IMR-90 (cell line): ENCODE measurements around the gene GIMAP5. TPM values are rescaled to one million over a fixed set of nuclear protein-coding genes. Genes with fewer than 3 reads are reported as not detected.

Experiments used
- ATAC-seq: fragments of 200-7000 bp; cut with Tn5 transposase; 2 replicates; pipeline ENCODE4 v1.9.1; 2020; ENCODE audit warnings: low read depth, mild to moderate bottlenecking, moderate library complexity
- BruUV-seq: library from RNA; stranded (reverse); fragments of 400-500 nt; replicated peaks from 2 replicates; lab custom pipeline; 2021; lab: Mats Ljungman, UMichigan
- CTCF ChIA-PET: fragments of 300-600 bp; formaldehyde crosslinking; extraction: SDS; loops from one replicate; lab custom pipeline; 2021; ENCODE audit warnings: antibody characterized with exemption; lab: Yijun Ruan, JAX
- POLR2A ChIA-PET: fragments of 300-600 bp; sonication (Branson Sonifier 250); formaldehyde crosslinking; loops from one replicate; lab custom pipeline; 2022; ENCODE audit warnings: antibody characterized with exemption; ENCODE audit not compliant: unreplicated experiment; lab: Charles Lee
- DNase-seq: peaks from one replicate; pipeline ENCODE4 v3.0.0; 2013
- H2AFZ ChIP-seq: replicated peaks from 2 replicates; pipeline ENCODE3; 2013; ENCODE audit warnings: low read length, mild to moderate bottlenecking; ENCODE audit not compliant: poor library complexity
- H2AK5ac ChIP-seq: 2 replicates; pipeline ENCODE4 v1.6.1; 2013; ENCODE audit warnings: low read depth, low read length, inconsistent platforms
- H2AK9ac ChIP-seq: replicated peaks from 2 replicates; pipeline ENCODE3; 2013; ENCODE audit warnings: mild to moderate bottlenecking, low read depth, low read length, moderate library complexity; ENCODE audit not compliant: poor library complexity
- H2BK120ac ChIP-seq: 2 replicates; pipeline ENCODE4 v1.6.1; 2013; ENCODE audit warnings: low read depth, low read length, inconsistent platforms
- H2BK15ac ChIP-seq: 3 replicates; pipeline ENCODE4 v1.6.1; 2013; ENCODE audit warnings: low read depth, low read length, inconsistent platforms
- H2BK20ac ChIP-seq: 2 replicates; pipeline ENCODE4 v1.6.1; 2013; ENCODE audit warnings: low read depth, mild to moderate bottlenecking, inconsistent platforms, low read length, moderate library complexity
- H2BK5ac ChIP-seq: 2 replicates; pipeline ENCODE4 v1.6.1; 2013; ENCODE audit warnings: mild to moderate bottlenecking, low read depth, low read length, inconsistent platforms; ENCODE audit not compliant: poor library complexity, severe bottlenecking
- H3K14ac ChIP-seq: replicated peaks from 2 replicates; pipeline ENCODE4 v1.6.1; 2013; ENCODE audit warnings: low read depth, low read length, inconsistent platforms
- H3K18ac ChIP-seq: 2 replicates; pipeline ENCODE4 v1.6.1; 2013; ENCODE audit warnings: low read depth, low read length, control low read depth
- H3K23ac ChIP-seq: 2 replicates; pipeline ENCODE4 v1.6.1; 2013; ENCODE audit warnings: low read depth, low read length, inconsistent platforms
- H3K27ac ChIP-seq: 2 replicates; pipeline ENCODE4 v1.5.1; 2013; ENCODE audit warnings: mild to moderate bottlenecking, control low read depth, low read length; ENCODE audit not compliant: insufficient read depth
- H3K27me3 ChIP-seq: 2 replicates; pipeline ENCODE4 v1.6.1; 2013; ENCODE audit warnings: low read length; ENCODE audit not compliant: control insufficient read depth, insufficient read depth
- H3K36me3 ChIP-seq: 2 replicates; pipeline ENCODE4 v1.6.1; 2013; ENCODE audit warnings: low read length, mixed read lengths; ENCODE audit not compliant: control insufficient read depth, insufficient read depth
- H3K4ac ChIP-seq: 2 replicates; pipeline ENCODE4 v1.6.1; 2013; ENCODE audit warnings: low read depth, low read length, inconsistent platforms
- H3K4me1 ChIP-seq: 2 replicates; pipeline ENCODE4 v1.6.1; 2013; ENCODE audit warnings: low read length, mixed read lengths; ENCODE audit not compliant: control insufficient read depth, insufficient read depth
- H3K4me2 ChIP-seq: 2 replicates; pipeline ENCODE4 v1.6.1; 2013; ENCODE audit warnings: low read depth, mild to moderate bottlenecking, control low read depth, low read length, moderate library complexity
- H3K4me3 ChIP-seq: 2 replicates; pipeline ENCODE4 v1.5.1; 2013; ENCODE audit warnings: low read depth, mild to moderate bottlenecking, control low read depth, low read length, moderate library complexity; ENCODE audit not compliant: insufficient read depth
- H3K56ac ChIP-seq: 2 replicates; pipeline ENCODE4 v1.6.1; 2013; ENCODE audit warnings: low read length, inconsistent platforms; ENCODE audit not compliant: insufficient read depth; ENCODE audit errors: extremely low read depth
- H3K79me1 ChIP-seq, 2 experiments: 2 replicates each; pipeline ENCODE4 v1.6.1; 2013; ENCODE audit warnings: low read length in 2 of 2, inconsistent platforms in 1 of 2, low read depth in 1 of 2
- H3K9ac ChIP-seq: 2 replicates; pipeline ENCODE4 v1.6.1; 2013; ENCODE audit warnings: low read depth, low read length, control low read depth
- H3K9me1 ChIP-seq: 2 replicates; pipeline ENCODE4 v1.6.1; 2013; ENCODE audit warnings: low read length, inconsistent platforms; ENCODE audit not compliant: insufficient read depth
- H3K9me3 ChIP-seq: 2 replicates; pipeline ENCODE4 v1.6.1; 2013; ENCODE audit warnings: low read length; ENCODE audit not compliant: control insufficient read depth, insufficient read depth
- H4K20me1 ChIP-seq: 2 replicates; pipeline ENCODE4 v1.6.1; 2013; ENCODE audit warnings: low read length, inconsistent platforms; ENCODE audit not compliant: insufficient read depth
- H4K5ac ChIP-seq: 2 replicates; pipeline ENCODE4 v1.6.1; 2013; ENCODE audit warnings: mild to moderate bottlenecking, low read depth, low read length, control low read depth
- H4K8ac ChIP-seq, 2 experiments: 2 replicates each; pipeline ENCODE4 v1.6.1; 2013; ENCODE audit warnings: low read depth in 2 of 2, low read length in 2 of 2, control low read depth in 1 of 2, inconsistent platforms in 1 of 2
- H4K91ac ChIP-seq: 2 replicates; pipeline ENCODE4 v1.6.1; 2013; ENCODE audit warnings: low read depth, low read length, inconsistent platforms; ENCODE audit not compliant: insufficient read depth
- BHLHE40 ChIP-seq: fragments of 150-350 bp; IDR thresholded peaks from 2 replicates; pipeline ENCODE4 v1.6.1; 2016; ENCODE audit warnings: mild to moderate bottlenecking, low read depth, low read length
- CEBPB ChIP-seq: IDR thresholded peaks from 2 replicates; pipeline ENCODE4 v1.6.1; 2012; ENCODE audit warnings: low read depth, low read length, improper control_type of control experiment
- MAZ ChIP-seq: IDR thresholded peaks from 2 replicates; pipeline ENCODE4 v1.6.1; 2012; ENCODE audit warnings: low read depth, mild to moderate bottlenecking, low read length, improper control_type of control experiment, moderate library complexity, borderline replicate concordance
- MXI1 ChIP-seq: IDR thresholded peaks from 2 replicates; pipeline ENCODE4 v1.6.1; 2012; ENCODE audit warnings: low read depth, mild to moderate bottlenecking, low read length, moderate library complexity, borderline replicate concordance
- NFE2L2 ChIP-seq: fragments of 150-350 bp; IDR thresholded peaks from 2 replicates; pipeline ENCODE4 v1.6.1; 2016; ENCODE audit warnings: low read depth, mild to moderate bottlenecking, low read length
- POLR2A ChIP-seq: IDR thresholded peaks from 2 replicates; pipeline ENCODE4 v1.6.1; 2012; ENCODE audit warnings: mild to moderate bottlenecking, low read depth, low read length
- RAD21 ChIP-seq: IDR thresholded peaks from 2 replicates; pipeline ENCODE4 v1.6.1; 2012; ENCODE audit warnings: low read length, improper control_type of control experiment
- RCOR1 ChIP-seq: IDR thresholded peaks from 2 replicates; pipeline ENCODE4 v1.6.1; 2012; ENCODE audit warnings: mild to moderate bottlenecking, low read length, improper control_type of control experiment; ENCODE audit not compliant: insufficient replicate concordance
- SMC3 ChIP-seq: fragments of 150-350 bp; IDR thresholded peaks from 2 replicates; pipeline ENCODE4 v1.6.1; 2016; ENCODE audit warnings: low read depth, mild to moderate bottlenecking, antibody characterized with exemption, low read length, moderate library complexity
- USF2 ChIP-seq: fragments of 150-350 bp; IDR thresholded peaks from 2 replicates; pipeline ENCODE4 v1.6.1; 2017; ENCODE audit warnings: mild to moderate bottlenecking, antibody characterized with exemption, low read length, low read depth
- WGBS, 2 experiments: methylation state at CpG; one replicate each; pipeline versions ENCODE4 v1.1.5 to v1.1.7; 2013; ENCODE audit warnings: missing lambda C conversion rate in 2 of 2; ENCODE audit not compliant: insufficient read length in 1 of 2; ENCODE audit errors: extremely low coverage in 2 of 2; 5-methylcytosine and 5-hydroxymethylcytosine counted together
- dilution Hi-C: fragments of 300-500 bp; cut with HindIII; formaldehyde crosslinking; loops from one replicate; pipeline ENCODE4 v1.14.3; 2018; ENCODE audit warnings: low sequenced_read_pairs; ENCODE audit not compliant: unreplicated experiment
- in situ Hi-C: fragments of 300-500 bp; cut with MboI; formaldehyde crosslinking; loops from 3 replicates; pipeline ENCODE4 v1.14.3; 2019; ENCODE audit warnings: low sequenced_read_pairs, inconsistent platforms, mixed read lengths
- intact Hi-C: fragments of 100-400 bp; cut with micrococcal nuclease; formaldehyde crosslinking; loops from 2 replicates; pipeline ENCODE4 v1.10.0; 2022
- polyA plus RNA-seq, 3 experiments: library from polyadenylated mRNA; depleted of rRNA; stranded (reverse); fragments of >200 nt; gene quantifications; 2 replicates each; pipeline ENCODE4 v1.2.3, GENCODE V29; 2012; ENCODE audit warnings: low replicate concordance in 1 of 3
- total RNA-seq: library from RNA; depleted of rRNA; stranded (reverse); fragments of >200 nt; gene quantifications from 2 replicates; pipeline ENCODE4 v1.2.3, GENCODE V29; 2012
- TF ChIP-seq, protein P1 (sequence below): fragments of 150-350 bp; IDR thresholded peaks from 2 replicates; pipeline ENCODE4 v1.6.1; 2016; ENCODE audit warnings: low read depth, mild to moderate bottlenecking, low read length, moderate library complexity, borderline replicate concordance

GIMAP5 gene
- total and polyA plus RNA-seq, 2 of the 4 experiments (the other 2 are of a cell fraction), result not detected

- no peak overlapping the region for H3K56ac ChIP-seq
- no peak overlapping the region for H3K4me2 ChIP-seq
- H2BK5ac ChIP-seq, result no peak overlapping the region
- dilution Hi-C loops (no loop called here), intact Hi-C loops (no loop called here), in situ Hi-C loops (loop anchor here (25.0 kb wide), 1 partner anchor 422 kb away; the partner anchor contains the start of genes ACTR3C and LRRC61)
- no peak overlapping the region for H3K9ac ChIP-seq
- H4K8ac ChIP-seq, result no peak overlapping the region
- no peak overlapping the region for H2AK5ac ChIP-seq
- H4K91ac ChIP-seq, result no peak overlapping the region
- WGBS, 2 experiments, result no CpG with 5 or more reads among the region's 3 CpGs
- H3K14ac ChIP-seq, result no peak overlapping the region
- H3K18ac ChIP-seq, result no peak overlapping the region
- H4K20me1 ChIP-seq, result no peaks in the 10 kb centered on the region
- no peaks in the 10 kb centered on the region for H3K36me3 ChIP-seq
- ChIA-PET POLR2A (no interaction called here), CTCF (no interaction called here)
- H3K23ac ChIP-seq, result no peak overlapping the region
- H3K4ac ChIP-seq, result no peak overlapping the region
- H3K79me1 ChIP-seq, result no peaks in the 10 kb centered on the region
- no peak overlapping the region for H3K27ac ChIP-seq
- H2AK9ac ChIP-seq, result no peak overlapping the region
- ATAC-seq, result no peak
- no peak overlapping the region for H2BK20ac ChIP-seq
- H3K9me1 ChIP-seq, result no peaks in the 10 kb centered on the region
- no peaks in the 10 kb centered on the region for H3K9me3 ChIP-seq
- no peak overlapping the region for H2BK120ac ChIP-seq
- no peak overlapping the region for H2BK15ac ChIP-seq
- no TSS peak for BruUV-seq
- DNase-seq, result no peak
- no peak for TF ChIP-seq RAD21
- TF ChIP-seq CEBPB, result no peak
- TF ChIP-seq SMC3, result no peak
- no peak for TF ChIP-seq BHLHE40
- TF ChIP-seq POLR2A, result no peak
- no peak for TF ChIP-seq MXI1
- TF ChIP-seq, protein P1, sequence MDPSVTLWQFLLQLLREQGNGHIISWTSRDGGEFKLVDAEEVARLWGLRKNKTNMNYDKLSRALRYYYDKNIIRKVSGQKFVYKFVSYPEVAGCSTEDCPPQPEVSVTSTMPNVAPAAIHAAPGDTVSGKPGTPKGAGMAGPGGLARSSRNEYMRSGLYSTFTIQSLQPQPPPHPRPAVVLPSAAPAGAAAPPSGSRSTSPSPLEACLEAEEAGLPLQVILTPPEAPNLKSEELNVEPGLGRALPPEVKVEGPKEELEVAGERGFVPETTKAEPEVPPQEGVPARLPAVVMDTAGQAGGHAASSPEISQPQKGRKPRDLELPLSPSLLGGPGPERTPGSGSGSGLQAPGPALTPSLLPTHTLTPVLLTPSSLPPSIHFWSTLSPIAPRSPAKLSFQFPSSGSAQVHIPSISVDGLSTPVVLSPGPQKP, result no peak
- TF ChIP-seq RCOR1, result no peak
- TF ChIP-seq NFE2L2, result no peak
- no peak for TF ChIP-seq MAZ
- TF ChIP-seq USF2, result no peak
- H2AFZ ChIP-seq, result no peak overlapping the region
- H3K4me1 ChIP-seq, result no peaks in the 10 kb centered on the region
- no peak overlapping the region for H3K4me3 ChIP-seq
- H3K27me3 ChIP-seq, result no peaks in the 10 kb centered on the region; the same call in 1 of the 2 replicates
- no peak overlapping the region for H4K5ac ChIP-seq
These were observed 3.0 kb upstream of the GIMAP5 start for GRCh38 chr7:150734254-150734653.
